NCI-H526 treated with DMSO at 0.1 percent for 48 hours (cell line): ENCODE results near the gene NEK5.
"Not testable (repeated sequence)": the region's sequence is repeated elsewhere in the genome, so short reads cannot be mapped to it uniquely, and the experiment has no call there.

Experiments used
- DNase-seq: peaks from one replicate; lab custom pipeline; 2025; lab: John Stamatoyannopoulos, UW

NEK5 gene

GRCh38 chr13:52128714-52129700, at the start of gene NEK5:
Gene NEK5, minus strand, starts transcription at chr13:52129073. Its CDS starts 1,591 bp downstream, at chr13:52127482.
- peak; percentile 55 for DNase-seq

DNA sequence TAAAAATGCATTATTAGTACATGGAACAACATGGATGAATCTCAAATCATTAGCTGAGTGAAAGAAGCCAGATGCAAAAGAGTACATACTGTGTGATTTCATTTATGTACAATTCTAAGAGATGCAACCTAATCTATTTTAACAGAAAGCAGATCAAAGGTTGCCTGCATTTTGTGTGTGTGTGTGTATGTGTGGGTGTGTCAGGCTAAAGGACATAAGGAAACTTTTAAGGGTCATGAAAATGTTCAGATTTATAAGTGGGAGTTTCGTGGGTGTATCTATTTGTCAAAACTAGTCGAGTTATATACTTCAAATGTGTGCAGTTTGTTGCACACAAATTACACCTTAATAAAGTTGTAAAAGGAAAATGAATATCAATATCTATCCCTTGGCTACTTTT, 48.4 kb upstream of the NEK5 start:
- no peak for DNase-seq

DNA sequence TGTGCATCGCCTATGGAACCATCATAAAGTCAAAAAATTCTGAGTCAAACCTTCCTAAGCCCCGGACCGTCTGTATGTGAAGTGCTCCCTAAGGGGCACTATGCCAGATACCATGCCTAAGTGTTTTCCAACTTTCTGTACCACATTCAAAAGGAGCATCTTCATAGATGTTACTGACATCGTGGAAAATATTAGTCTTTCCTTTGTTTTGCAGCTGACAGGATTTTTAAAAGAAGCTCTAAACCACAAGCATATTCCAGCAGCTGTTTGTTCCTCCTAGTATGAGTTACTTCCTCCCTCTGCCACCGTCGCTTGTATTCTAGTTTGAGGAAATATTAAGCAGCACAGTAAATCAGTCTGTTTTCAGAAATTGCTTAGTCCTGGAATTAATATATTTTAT, 45.1 kb upstream of the NEK5 start:
- not testable (repeated sequence) for DNase-seq

DNA sequence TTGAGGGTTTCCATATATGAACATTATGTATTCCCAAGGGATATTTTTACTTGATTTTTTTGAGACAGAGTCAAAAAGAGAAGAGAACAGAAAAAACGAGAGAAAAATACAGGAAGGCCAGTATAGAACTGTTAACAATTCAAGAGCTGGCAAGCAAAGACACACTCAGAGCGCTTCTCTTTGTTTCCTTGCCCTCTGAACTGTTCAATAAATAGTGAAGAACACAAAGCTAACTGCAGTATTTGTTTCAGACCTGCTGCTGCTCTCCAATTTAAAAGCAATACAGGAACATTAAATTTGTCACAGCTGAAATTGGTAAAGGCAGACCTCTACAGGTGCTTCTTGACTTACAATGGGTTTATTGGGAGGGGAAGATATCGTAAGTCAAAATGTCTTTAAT, 44.5 kb upstream of the NEK5 start:
- DNase-seq: no peak

GRCh38 chr13:52171686-52172085, 42.8 kb upstream of the NEK5 start:
- not testable (repeated sequence) for DNase-seq

GRCh38 chr13:52170828-52171391, 42.0 kb upstream of the NEK5 start:
- DNase-seq: not testable (repeated sequence)

GRCh38 chr13:52169839-52170238, 41.0 kb upstream of the NEK5 start:
- no peak for DNase-seq

DNA sequence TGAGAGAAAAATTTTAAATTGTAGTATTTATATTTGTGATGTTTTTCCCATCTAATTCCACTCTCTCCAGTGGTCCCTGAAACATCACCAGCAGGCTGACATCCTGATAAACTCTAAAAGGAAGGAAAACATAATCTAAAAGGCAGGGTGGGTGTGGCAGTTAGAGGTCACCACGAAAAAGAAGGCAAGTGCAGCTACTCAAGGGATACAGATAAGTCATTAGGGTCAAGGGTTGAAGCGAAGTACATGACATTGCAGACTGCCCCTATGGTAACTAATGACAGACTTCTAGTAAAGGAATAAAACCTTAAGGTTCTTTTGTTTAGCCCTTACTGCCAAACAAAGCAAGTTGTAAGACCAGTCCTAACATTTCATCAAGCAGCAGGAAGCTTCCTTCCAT, 36.5 kb upstream of the NEK5 start:
- no peak for DNase-seq

- no peak for DNase-seq
These were observed 36.1 kb upstream of the NEK5 start for GRCh38 chr13:52164989-52165388.

GRCh38 chr13:52163878-52164277, 35.0 kb upstream of the NEK5 start:
- not testable (repeated sequence) for DNase-seq

DNA sequence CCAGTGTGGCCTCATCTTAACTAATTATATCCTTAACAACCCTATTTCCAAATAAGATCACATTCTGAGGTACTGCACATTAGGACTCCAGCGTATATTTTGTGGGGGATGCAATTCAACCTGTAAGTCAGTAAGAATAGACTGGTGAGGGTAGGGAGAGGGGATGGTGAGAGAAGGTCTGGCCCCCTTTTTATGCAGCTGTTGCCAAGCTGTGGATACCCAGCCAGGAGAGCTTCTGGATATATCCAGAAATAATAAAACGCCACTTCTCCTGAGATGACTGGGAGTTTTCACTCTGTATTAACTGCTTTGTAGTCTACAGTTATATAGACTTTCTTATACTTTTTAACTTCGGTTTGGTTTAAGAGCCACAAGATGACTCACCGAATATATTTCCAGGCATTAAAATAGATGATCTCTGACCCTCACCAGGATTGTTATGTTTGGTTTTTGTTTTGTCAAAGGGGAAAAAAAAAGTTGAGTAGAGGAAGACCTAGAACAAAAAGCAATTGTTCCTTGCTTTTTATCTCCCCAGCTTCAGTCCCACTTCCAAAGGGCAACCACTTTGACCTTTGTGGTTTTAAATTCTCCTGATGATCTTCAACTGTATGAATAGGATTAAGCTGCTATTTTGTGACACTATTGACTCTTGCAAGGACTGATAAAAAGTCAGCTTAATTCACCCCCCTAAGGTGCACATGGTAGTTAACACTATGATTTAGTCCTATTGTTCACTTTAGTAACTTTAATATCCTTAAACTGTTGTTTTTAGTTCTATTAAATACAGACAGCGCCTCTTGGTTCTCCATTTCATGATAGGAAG, 33.6 kb upstream of the NEK5 start:
- DNase-seq: no peak

GRCh38 chr13:52161181-52161646, 32.3 kb upstream of the NEK5 start:
- DNase-seq: no peak

GRCh38 chr13:52160506-52160905, 31.6 kb upstream of the NEK5 start:
- DNase-seq: no peak

DNA sequence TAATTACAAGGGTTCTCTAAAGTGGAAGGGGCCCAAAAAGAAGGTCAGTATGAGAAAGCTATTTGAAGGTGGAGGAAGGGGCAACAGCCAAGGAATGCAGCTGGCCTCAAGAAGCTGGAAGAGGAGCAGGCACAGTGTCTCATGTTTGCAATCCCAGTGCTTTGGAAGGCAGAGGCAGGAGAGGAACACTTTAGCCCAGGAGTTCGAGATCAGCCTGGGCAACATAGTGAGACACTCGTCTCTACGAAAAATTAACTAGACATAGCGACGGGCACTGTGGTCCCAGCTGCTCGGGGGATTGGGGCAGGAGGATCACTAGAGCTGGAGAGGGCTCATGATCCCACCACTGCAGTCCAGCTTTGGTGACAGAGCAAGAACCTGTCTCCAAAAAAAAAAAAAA, 31.2 kb upstream of the NEK5 start:
- DNase-seq: no peak

DNA sequence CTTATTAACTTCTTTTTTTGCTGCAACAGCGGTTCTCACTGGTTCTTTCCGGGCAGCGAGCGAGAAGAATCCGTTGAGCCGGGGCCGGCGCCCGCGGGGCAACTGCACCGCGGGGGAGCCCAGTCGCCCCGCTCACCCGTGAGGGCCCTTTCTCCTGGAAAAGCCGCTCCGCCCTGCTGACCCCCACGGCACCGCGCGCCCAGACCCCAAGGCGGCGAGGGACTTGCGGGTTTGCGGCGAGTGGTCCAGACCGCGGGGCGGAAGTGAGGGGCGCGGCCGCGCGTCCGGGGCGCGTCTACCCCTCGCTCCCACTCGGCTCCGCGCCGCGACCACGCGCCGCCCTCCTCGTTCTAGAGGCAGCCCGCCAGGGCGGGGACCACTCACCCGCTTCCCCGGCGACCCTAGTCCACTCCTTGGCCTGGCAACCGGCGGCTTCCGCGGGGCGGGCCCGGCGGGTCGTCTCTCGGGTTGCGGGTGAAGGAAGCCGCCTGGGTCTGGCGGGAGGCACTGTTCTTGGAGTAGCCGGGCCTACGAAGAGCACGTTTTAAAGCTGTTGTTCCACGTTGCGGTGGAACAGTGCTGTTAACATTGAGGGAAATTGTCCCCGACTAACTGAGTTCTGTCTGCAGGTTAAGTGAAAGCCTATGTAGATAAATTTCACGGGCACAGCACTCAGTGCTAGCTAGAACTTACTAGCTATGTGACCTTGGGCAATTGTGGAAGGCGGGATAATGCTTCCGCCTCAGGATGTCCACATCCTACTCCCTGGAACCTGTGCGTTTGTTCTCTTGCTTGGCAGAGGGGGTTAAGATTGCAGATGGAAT, 30.5 kb upstream of the NEK5 start, which contains the start of gene NEK3:
NEK3 (minus strand) TSS at position 439 of the 824 bp plus-strand sequence. CDS start 3,406 bp downstream, outside the sequence.
- peak; percentile 61 for DNase-seq

- DNase-seq: no peak
These were observed 29.8 kb upstream of the NEK5 start for GRCh38 chr13:52158629-52159158.

DNA sequence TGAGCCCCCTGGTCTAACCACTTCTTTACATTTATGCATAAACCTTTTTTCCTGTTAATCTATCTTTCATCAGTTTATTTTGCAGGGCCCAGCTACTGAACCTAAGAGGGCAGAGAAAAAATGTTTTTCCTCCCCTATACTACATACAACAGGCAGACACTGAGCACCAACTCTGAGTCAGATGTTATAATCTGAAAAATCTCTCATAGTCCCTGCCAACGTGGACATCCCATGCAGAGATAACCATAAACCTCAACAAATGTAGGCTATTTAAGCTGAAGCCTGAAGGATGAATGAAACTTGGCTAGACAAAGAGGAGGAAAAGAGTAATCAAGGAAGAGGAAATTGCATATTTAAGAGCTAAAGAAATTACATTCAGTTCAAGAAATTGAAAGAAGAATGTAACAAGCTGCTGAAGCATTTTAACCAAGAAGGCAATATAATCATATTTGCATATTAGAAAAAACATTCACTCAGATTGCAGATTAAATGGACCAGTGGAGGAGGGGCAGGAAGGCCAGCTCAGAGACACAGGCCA, 27.9 kb upstream of the NEK5 start:
- no peak for DNase-seq

DNA sequence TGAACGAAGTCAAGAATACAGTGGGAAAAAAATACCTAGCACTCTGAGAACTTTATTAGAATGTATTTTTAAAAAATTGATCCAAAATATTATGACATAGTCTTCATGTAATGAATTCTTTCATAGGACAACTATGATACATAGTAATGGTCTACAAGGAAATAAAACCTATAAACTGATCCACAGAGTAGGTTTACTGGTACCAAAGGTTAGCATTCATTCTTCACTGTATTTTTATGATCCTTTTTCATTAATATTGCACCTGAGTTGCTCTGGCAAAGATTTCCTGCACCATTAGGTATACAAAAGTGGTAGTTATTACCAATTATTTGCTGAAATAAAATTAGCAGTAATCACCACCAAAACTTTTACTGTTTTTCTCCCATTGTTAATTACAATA, 26.3 kb upstream of the NEK5 start:
- DNase-seq: no peak

GRCh38 chr13:52147225-52147624, 18.4 kb upstream of the NEK5 start:
- DNase-seq: no peak

DNA sequence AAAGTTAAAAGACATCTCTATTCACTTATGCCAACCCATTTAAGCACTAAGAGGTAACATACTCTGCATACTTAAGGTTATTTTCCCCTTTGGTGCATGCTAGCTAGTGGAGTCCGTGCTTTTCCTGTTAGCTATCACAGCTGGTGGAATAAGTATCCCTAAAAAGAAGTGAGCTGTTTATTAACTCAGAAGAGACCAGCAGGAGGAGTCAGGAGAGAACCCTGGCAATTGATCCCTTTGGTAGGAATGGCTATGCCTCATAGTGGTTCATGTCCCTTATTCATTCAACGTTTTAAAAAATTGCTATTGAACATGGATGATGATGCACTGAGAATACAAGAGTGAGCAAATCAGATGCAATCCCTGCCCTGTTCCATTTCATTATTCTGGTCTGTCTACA, 12.4 kb upstream of the NEK5 start:
- no peak for DNase-seq

GRCh38 chr13:52137489-52137888, 8.6 kb upstream of the NEK5 start:
- no peak for DNase-seq
